GM12878 (cell line): Measurements from ENCODE around the gene HSF5. TPM values are rescaled to one million over a fixed set of nuclear protein-coding genes. Genes with fewer than 3 reads are reported as not detected.
A peak's percentile ranks its signal among the peaks of the same experiment; 100 is the strongest.

ENCODE experiments used
- ATAC-seq: fragments of 200-7000 bp; cut with Tn5 transposase; 3 replicates; pipeline ENCODE4 v1.9.1; 2020; ENCODE audit warnings: mild to moderate bottlenecking, moderate library complexity
- BruUV-seq: library from RNA; stranded (reverse); fragments of 400-500 nt; replicated peaks from 2 replicates; lab custom pipeline; 2021; lab: Mats Ljungman, UMichigan
- CTCF ChIA-PET: fragments of 300-600 bp; sonication (Branson Sonifier 250); formaldehyde crosslinking; extraction: SDS; loops from one replicate; lab custom pipeline; 2021; ENCODE audit warnings: inconsistent platforms; lab: Yijun Ruan, JAX
- POLR2A ChIA-PET: fragments of 350-600 bp; formaldehyde crosslinking; extraction: SDS; loops from one replicate; lab custom pipeline; 2021; ENCODE audit warnings: inconsistent platforms; lab: Charles Lee
- RAD21 ChIA-PET: fragments of 300-600 bp; sonication (Branson Sonifier 250); formaldehyde crosslinking; loops from one replicate; lab custom pipeline; 2023; ENCODE audit warnings: antibody characterized with exemption; ENCODE audit not compliant: unreplicated experiment; lab: Charles Lee
- SMC1A ChIA-PET: fragments of 300-600 bp; sonication (Branson Sonifier 250); formaldehyde crosslinking; loops from one replicate; lab custom pipeline; 2023; ENCODE audit not compliant: unreplicated experiment, uncharacterized antibody; lab: Charles Lee
- DNase-seq: peaks from one replicate; pipeline ENCODE4 v3.0.0-alpha.2; 2011; ENCODE audit warnings: low read depth, low spot score
- FAIRE-seq: peaks from 3 replicates; lab custom pipeline; 2011; peaks lifted over from hg19 to GRCh38; lab: Jason Lieb, UNC
- H2AFZ ChIP-seq: 2 replicates; pipeline ENCODE4 v1.6.0; 2011; ENCODE audit warnings: low read depth, low read length, control low read depth; ENCODE audit not compliant: control insufficient read depth
- H3K27ac ChIP-seq: 2 replicates; pipeline ENCODE4 v1.5.1; 2011; ENCODE audit warnings: control low read depth; ENCODE audit not compliant: control insufficient read depth, insufficient read depth
- H3K27me3 ChIP-seq, 2 experiments: replicated peaks in 1 of 2; 2 replicates each; pipeline versions ENCODE4 v1.6.0 to v1.6.1; 2011; ENCODE audit warnings: low read length in 1 of 2; ENCODE audit not compliant: control insufficient read depth in 2 of 2, insufficient read depth in 2 of 2
- H3K36me3 ChIP-seq, 2 experiments: 2 replicates each; pipeline ENCODE4 v1.5.1; 2011; ENCODE audit warnings: low read length in 1 of 2; ENCODE audit not compliant: control insufficient read depth in 2 of 2, insufficient read depth in 2 of 2
- H3K4me1 ChIP-seq: 2 replicates; pipeline ENCODE4 v1.6.1; 2011; ENCODE audit warnings: mild to moderate bottlenecking, low read length, moderate library complexity, mixed read lengths; ENCODE audit not compliant: control insufficient read depth, insufficient read depth
- H3K4me2 ChIP-seq: 2 replicates; pipeline ENCODE4 v1.6.0; 2011; ENCODE audit warnings: control low read depth; ENCODE audit not compliant: control insufficient read depth, insufficient read depth
- H3K4me3 ChIP-seq: fragments of 200-600 bp; sonication (generic); 2 replicates; pipeline ENCODE4 v1.5.1; 2016
- H3K79me2 ChIP-seq: 2 replicates; pipeline ENCODE4 v1.6.0; 2011; ENCODE audit warnings: low read length; ENCODE audit not compliant: control insufficient read depth, insufficient read depth
- H3K9ac ChIP-seq: 2 replicates; pipeline ENCODE4 v1.8.0; 2011; ENCODE audit warnings: low read length, control low read depth, mixed read lengths; ENCODE audit not compliant: control insufficient read depth, insufficient read depth
- H3K9me3 ChIP-seq: replicated peaks from 3 replicates; pipeline ENCODE4 v1.5.1; 2011; ENCODE audit warnings: mild to moderate bottlenecking, low read length; ENCODE audit not compliant: control insufficient read depth, insufficient read depth
- H4K20me1 ChIP-seq: 2 replicates; pipeline ENCODE4 v1.6.0; 2011; ENCODE audit not compliant: control insufficient read depth, insufficient read depth
- ASH2L ChIP-seq: fragments of 300-600, 200-600 bp; sonication (generic); IDR thresholded peaks from 2 replicates; pipeline ENCODE4 v1.6.1; 2017; ENCODE audit warnings: low read depth, mild to moderate bottlenecking, borderline replicate concordance
- ATF2 ChIP-seq: IDR thresholded peaks from 2 replicates; pipeline ENCODE4 v1.6.1; 2012; ENCODE audit warnings: low read length, inconsistent platforms
- CHD4 ChIP-seq: fragments of 200-600 bp; sonication (generic); IDR thresholded peaks from 2 replicates; pipeline ENCODE4 v1.6.1; 2016; ENCODE audit warnings: mild to moderate bottlenecking
- ETV6 ChIP-seq, 2 experiments: fragments of 450-650 bp in 1 of 2; IDR thresholded peaks in 1 of 2; conservative IDR thresholded peaks in 1 of 2; 2 replicates each; pipeline ENCODE4 v1.6.1; 2014; ENCODE audit warnings: antibody characterized with exemption in 1 of 2, borderline replicate concordance in 1 of 2, low read depth in 1 of 2, mild to moderate bottlenecking in 1 of 2, moderate library complexity in 1 of 2
- HDGF ChIP-seq: fragments of 450-650 bp; IDR thresholded peaks from 2 replicates; pipeline ENCODE4 v1.6.1; 2016; ENCODE audit warnings: antibody characterized with exemption
- IKZF1 ChIP-seq: fragments of 450-650 bp; conservative IDR thresholded peaks from 2 replicates; pipeline ENCODE4 v1.6.1; 2017; ENCODE audit warnings: antibody characterized with exemption, mild to moderate bottlenecking
- PML ChIP-seq: IDR thresholded peaks from 2 replicates; pipeline ENCODE4 v1.6.1; 2012; ENCODE audit warnings: low read length, inconsistent platforms
- POLR2AphosphoS5 ChIP-seq: IDR thresholded peaks from 2 replicates; pipeline ENCODE4 v1.6.1; 2011; ENCODE audit warnings: mild to moderate bottlenecking, low read length, inconsistent platforms
- SMAD5 ChIP-seq: IDR thresholded peaks from 2 replicates; pipeline ENCODE4 v1.6.1; 2016; ENCODE audit warnings: antibody characterized with exemption, low read depth
- SPI1 ChIP-seq: IDR thresholded peaks from 2 replicates; pipeline ENCODE4 v1.6.1; 2011; ENCODE audit warnings: low read depth, mild to moderate bottlenecking, low read length, moderate library complexity, borderline replicate concordance; ENCODE audit not compliant: insufficient read depth
- STAT1 ChIP-seq: fragments of 450-650 bp; conservative IDR thresholded peaks from 2 replicates; pipeline ENCODE4 v1.6.1; 2014; ENCODE audit warnings: antibody characterized with exemption, mild to moderate bottlenecking
- ZBED1 ChIP-seq: IDR thresholded peaks from 2 replicates; pipeline ENCODE4 v1.6.1; 2016; ENCODE audit warnings: borderline replicate concordance
- ZNF622 ChIP-seq: fragments of 450-650 bp; IDR thresholded peaks from 2 replicates; pipeline ENCODE4 v1.6.1; 2017; ENCODE audit warnings: mild to moderate bottlenecking, inconsistent platforms
- WGBS: methylation state at CpG from one replicate; pipeline ENCODE4 v1.1.6; 2016; ENCODE audit warnings: low lambda C conversion rate; ENCODE audit not compliant: insufficient replicate concordance, insufficient coverage; ENCODE audit errors: missing lambda C conversion rate; 5-methylcytosine and 5-hydroxymethylcytosine counted together
- in situ Hi-C: fragments of 300-500 bp; cut with MboI; formaldehyde crosslinking; loops from 9 replicates; pipeline ENCODE4 v1.14.3; 2018; ENCODE audit warnings: mixed read lengths
- intact Hi-C: fragments of 100-400 bp; cut with micrococcal nuclease; formaldehyde crosslinking; loops from one replicate; pipeline ENCODE4 v1.14.2; 2022; ENCODE audit not compliant: unreplicated experiment
- polyA plus RNA-seq, 11 experiments: library from polyadenylated mRNA; depleted of rRNA in 4 of 11; unstranded in 6 of 11; stranded (reverse) in 5 of 11; fragments of >200 nt; fragmentation: Nextera tagmentation in 4 of 11; fragmentation: Illumina TruSeq in 1 of 11; extraction: Ambion mirVana in 4 of 11; extraction: Trizol in 1 of 11; gene quantifications; 1 replicate in 1 of 11; 2 replicates in 10 of 11; pipeline versions ENCODE4 v1.2.1 to v1.2.3, GENCODE V29; 2011 to 2016; ENCODE audit warnings: inconsistent platforms in 2 of 11, missing spikeins in 2 of 11, low read depth in 1 of 11
- total RNA-seq, 4 experiments: library from RNA; depleted of rRNA in 3 of 4; stranded (reverse); fragments of >200 nt in 3 of 4; fragmentation: Illumina TruSeq in 1 of 4; extraction: Trizol in 1 of 4; gene quantifications; 2 replicates each; pipeline versions ENCODE4 v1.2.1 to v1.2.3, GENCODE V29; 2013 to 2021

Gene HSF5
- total and polyA plus RNA-seq, 10 of the 15 experiments (the other 5 are each of a cell fraction or from before 2014, with no cell fraction given) = 0.02 to 0.18 (median 0.06) TPM; not detected in 4

- 81% methylated on average over 5 of the region's 5 CpGs for WGBS
- peak; percentile 68; the same call in 1 of the 2 replicates for TF ChIP-seq SPI1
- TF ChIP-seq ASH2L = no peak
- SMC1A ChIA-PET = interaction anchor here (1.6 to 7.5 kb wide), 2 partner anchors 13 to 38 kb away, joined by 5 to 74 read pairs; partner anchors contain the start of gene RNF43
- no peaks in the 10 kb centered on the region; a peak in 1 of 4 replicates for H3K36me3 ChIP-seq
- in situ Hi-C loops = no loop called here
- no peak overlapping the region for H3K27ac ChIP-seq
- FAIRE-seq (no peak), ATAC-seq (no peak), DNase-seq (no peak)
- H2AFZ ChIP-seq = no peak overlapping the region
- no peak overlapping the region for H3K4me2 ChIP-seq
- peaks cover 8% of the 10 kb centered on the region for H3K4me1 ChIP-seq
- no peak overlapping the region for H3K9ac ChIP-seq
- RAD21 ChIA-PET = interaction anchor here (1.2 to 8.4 kb wide), 2 partner anchors 33 to 38 kb away, joined by 3 to 70 read pairs; partner anchors contain the start of gene RNF43
- no peaks in the 10 kb centered on the region for H3K9me3 ChIP-seq
- no peaks in the 10 kb centered on the region for H3K27me3 ChIP-seq
- POLR2A ChIA-PET = no interaction called here
- intact Hi-C loops = no loop called here
- CTCF ChIA-PET = interaction anchor here (1.2 to 2.9 kb wide), 2 partner anchors 40 to 128 kb away, joined by 3 to 17 read pairs; partner anchors contain the start of gene RNF43
- peaks cover 2% of the 10 kb centered on the region; the same call in 1 of the 2 replicates for H3K79me2 ChIP-seq
- no peak overlapping the region for H3K4me3 ChIP-seq
- no peaks in the 10 kb centered on the region for H4K20me1 ChIP-seq
- BruUV-seq = no TSS peak
Measured at GRCh38 chr17:58377661-58378060, 110.5 kb downstream of the HSF5 start.

- no peak for FAIRE-seq
- intact Hi-C loops = no loop called here
- CTCF ChIA-PET = interaction anchor here (1.1 to 2.9 kb wide), 2 partner anchors 14 to 40 kb away, joined by 3 to 17 read pairs; partner anchors contain the start of gene RNF43
- TF ChIP-seq ZBED1 = no peak
- TF ChIP-seq SMAD5 = no peak
- TF ChIP-seq CHD4 = no peak
- no peak for TF ChIP-seq ETV6 (conservative IDR thresholded peaks at IDR 0.05 in 1 of 2, IDR thresholded peaks at IDR 0.05 in 1 of 2; ENCODE audit: borderline replicate concordance in 1 of 2, low read depth in 1 of 2)
- TF ChIP-seq PML = no peak
- no peak for TF ChIP-seq ATF2
- no peak for TF ChIP-seq STAT1
- TF ChIP-seq HDGF = no peak
- TF ChIP-seq POLR2AphosphoS5 = no peak
- TF ChIP-seq ASH2L = no peak
- no peak for TF ChIP-seq IKZF1
- TF ChIP-seq ZNF622 = no peak
Measured at GRCh38 chr17:58377093-58377601, 111.1 kb downstream of the HSF5 start.

More at GRCh38 chr17:58377093-58377601, 111.1 kb downstream of the HSF5 start:
- no peak overlapping the region for H2AFZ ChIP-seq
- peaks cover 5% of the 10 kb centered on the region; the same call in 1 of the 2 replicates for H3K4me1 ChIP-seq
- no peaks in the 10 kb centered on the region for H3K27me3 ChIP-seq
- DNase-seq = no peak
- ChIA-PET SMC1A (interaction anchor here (1.1 to 1.6 kb wide), 3 partner anchors 13 to 49 kb away, joined by 3 to 5 read pairs (median 3); no protein-coding TSS in a partner anchor), POLR2A (no interaction called here), RAD21 (interaction anchor here (1.2 to 1.4 kb wide), 4 partner anchors 12 to 60 kb away, joined by 3 to 4 read pairs (median 3); no protein-coding TSS in a partner anchor)
- peaks cover 2% of the 10 kb centered on the region; the same call in 1 of the 2 replicates for H3K79me2 ChIP-seq
- no peaks in the 10 kb centered on the region for H3K9me3 ChIP-seq
- no peak overlapping the region for H3K9ac ChIP-seq
- no peaks in the 10 kb centered on the region for H4K20me1 ChIP-seq
- no peak overlapping the region for H3K4me3 ChIP-seq
- H3K27ac ChIP-seq = no peak overlapping the region
- 49% methylated on average over 3 of the region's 3 CpGs for WGBS
- no TSS peak for BruUV-seq
- ATAC-seq = no peak
- H3K4me2 ChIP-seq = no peak overlapping the region
- in situ Hi-C loops = no loop called here
- H3K36me3 ChIP-seq = no peaks in the 10 kb centered on the region; a peak in 1 of 4 replicates
